Activated naive CD4-positive, alpha-beta T cell treated with anti-CD3 and anti-CD28 coated beads, Interleukin-2, amount 50 U/mL, for 24 hours (primary cell): ENCODE results near the gene MICU1.
"Not testable (repeated sequence)": the region's sequence is repeated elsewhere in the genome, so short reads cannot be mapped to it uniquely, and the experiment has no call there.

Experiments
- H3K27ac Mint-ChIP-seq: one replicate; pipeline ENCODE4 v1.8.0; 2021; ENCODE audit warnings: mild to moderate bottlenecking, mixed read lengths
- H3K27me3 Mint-ChIP-seq: one replicate; pipeline ENCODE4 v1.8.0; 2021; ENCODE audit warnings: mixed read lengths
- H3K36me3 Mint-ChIP-seq: one replicate; pipeline ENCODE4 v1.8.0; 2021; ENCODE audit warnings: mixed read lengths
- H3K4me1 Mint-ChIP-seq: one replicate; pipeline ENCODE4 v1.8.0; 2021; ENCODE audit warnings: mixed read lengths
- H3K4me3 Mint-ChIP-seq: one replicate; pipeline ENCODE4 v1.8.0; 2021; ENCODE audit warnings: mild to moderate bottlenecking, mixed read lengths
- H3K9me3 Mint-ChIP-seq: one replicate; pipeline ENCODE4 v1.8.0; 2021; ENCODE audit warnings: mixed read lengths

Gene MICU1

GRCh38 chr10:72467064-72467463 is 158.8 kb downstream of the MICU1 start:
- H3K4me3 Mint-ChIP-seq, H3K27ac Mint-ChIP-seq, H3K4me1 Mint-ChIP-seq: not testable (repeated sequence)

GRCh38 chr10:72466018-72466417 is 159.9 kb downstream of the MICU1 start:
- H3K27me3 Mint-ChIP-seq: no peaks in the 10 kb centered on the region
- H3K27ac Mint-ChIP-seq: no peak overlapping the region
- no peaks in the 10 kb centered on the region for H3K9me3 Mint-ChIP-seq
- peaks cover 16% of the 10 kb centered on the region for H3K36me3 Mint-ChIP-seq
- no peak overlapping the region for H3K4me3 Mint-ChIP-seq
- no peaks in the 10 kb centered on the region for H3K4me1 Mint-ChIP-seq

More at GRCh38 chr10:72467064-72467463, 158.8 kb downstream of the MICU1 start:
- H3K9me3 Mint-ChIP-seq, H3K27me3 Mint-ChIP-seq: not testable (repeated sequence)
- peaks cover 23% of the 10 kb centered on the region for H3K36me3 Mint-ChIP-seq

GRCh38 chr10:72464438-72464837 is 161.4 kb downstream of the MICU1 start:
- H3K4me3 Mint-ChIP-seq: no peak overlapping the region

GRCh38 chr10:72462261-72462660 is 163.6 kb downstream of the MICU1 start:
- Mint-ChIP-seq H3K4me3 (no peak overlapping the region), H3K4me1 (no peaks in the 10 kb centered on the region), H3K36me3 (peaks cover 8% of the 10 kb centered on the region), H3K27ac (no peak overlapping the region), H3K27me3 (no peaks in the 10 kb centered on the region), H3K9me3 (no peaks in the 10 kb centered on the region)

More at GRCh38 chr10:72464438-72464837, 161.4 kb downstream of the MICU1 start:
- Mint-ChIP-seq H3K27me3 (no peaks in the 10 kb centered on the region), H3K27ac (no peak overlapping the region), H3K9me3 (no peaks in the 10 kb centered on the region), H3K4me1 (no peaks in the 10 kb centered on the region), H3K36me3 (peaks cover 13% of the 10 kb centered on the region)

- Mint-ChIP-seq H3K36me3 (peaks cover 8% of the 10 kb centered on the region), H3K27ac (no peak overlapping the region), H3K9me3 (no peaks in the 10 kb centered on the region), H3K4me1 (no peaks in the 10 kb centered on the region), H3K27me3 (no peaks in the 10 kb centered on the region), H3K4me3 (no peak overlapping the region)
Measured at GRCh38 chr10:72461085-72461484, 164.8 kb downstream of the MICU1 start.

- no peak overlapping the region for H3K27ac Mint-ChIP-seq
- no peak overlapping the region for H3K4me3 Mint-ChIP-seq
- peaks cover 5% of the 10 kb centered on the region for H3K36me3 Mint-ChIP-seq
- no peaks in the 10 kb centered on the region for H3K27me3 Mint-ChIP-seq
- H3K9me3 Mint-ChIP-seq: no peaks in the 10 kb centered on the region
- H3K4me1 Mint-ChIP-seq: no peaks in the 10 kb centered on the region
Measured at GRCh38 chr10:72460284-72460876, 165.5 kb downstream of the MICU1 start.

- H3K36me3 Mint-ChIP-seq: peaks cover 5% of the 10 kb centered on the region
- H3K4me3 Mint-ChIP-seq: no peak overlapping the region
- H3K27ac Mint-ChIP-seq: no peak overlapping the region
- no peaks in the 10 kb centered on the region for H3K9me3 Mint-ChIP-seq
- no peaks in the 10 kb centered on the region for H3K27me3 Mint-ChIP-seq
- H3K4me1 Mint-ChIP-seq: no peaks in the 10 kb centered on the region
Measured at GRCh38 chr10:72459301-72459700, 166.6 kb downstream of the MICU1 start.

GRCh38 chr10:72455889-72456595 is 169.8 kb downstream of the MICU1 start:
- Mint-ChIP-seq H3K27me3 (no peaks in the 10 kb centered on the region), H3K4me3 (no peak overlapping the region), H3K27ac (no peak overlapping the region), H3K36me3 (peaks cover 12% of the 10 kb centered on the region), H3K9me3 (no peaks in the 10 kb centered on the region), H3K4me1 (no peaks in the 10 kb centered on the region)

- Mint-ChIP-seq H3K4me1 (no peaks in the 10 kb centered on the region), H3K9me3 (no peaks in the 10 kb centered on the region), H3K36me3 (peaks cover 18% of the 10 kb centered on the region), H3K4me3 (no peak overlapping the region), H3K27ac (no peak overlapping the region), H3K27me3 (no peaks in the 10 kb centered on the region)
Measured at GRCh38 chr10:72449941-72450441, 175.9 kb downstream of the MICU1 start.

GRCh38 chr10:72445851-72446250 is 180.0 kb downstream of the MICU1 start:
- Mint-ChIP-seq H3K9me3 (no peaks in the 10 kb centered on the region), H3K27ac (no peak overlapping the region), H3K4me3 (no peak overlapping the region), H3K4me1 (no peaks in the 10 kb centered on the region), H3K36me3 (peaks cover 15% of the 10 kb centered on the region), H3K27me3 (no peaks in the 10 kb centered on the region)

GRCh38 chr10:72442969-72443368 is 182.9 kb downstream of the MICU1 start:
- not testable (repeated sequence) for H3K4me3 Mint-ChIP-seq, H3K27ac Mint-ChIP-seq, H3K27me3 Mint-ChIP-seq, H3K9me3 Mint-ChIP-seq, H3K4me1 Mint-ChIP-seq
- H3K36me3 Mint-ChIP-seq: peaks cover 12% of the 10 kb centered on the region

- no peaks in the 10 kb centered on the region for H3K9me3 Mint-ChIP-seq
- no peak overlapping the region for H3K27ac Mint-ChIP-seq
- H3K4me3 Mint-ChIP-seq: no peak overlapping the region
Measured at GRCh38 chr10:72435570-72435969, 190.3 kb downstream of the MICU1 start.

GRCh38 chr10:72430936-72431335 is 194.9 kb downstream of the MICU1 start:
- H3K9me3 Mint-ChIP-seq, H3K27me3 Mint-ChIP-seq: not testable (repeated sequence)

More at GRCh38 chr10:72435570-72435969, 190.3 kb downstream of the MICU1 start:
- Mint-ChIP-seq H3K4me1 (no peaks in the 10 kb centered on the region), H3K36me3 (peaks cover 4% of the 10 kb centered on the region), H3K27me3 (no peaks in the 10 kb centered on the region)

GRCh38 chr10:72429931-72430330 is 195.9 kb downstream of the MICU1 start:
- no peak overlapping the region for H3K27ac Mint-ChIP-seq

More at GRCh38 chr10:72430936-72431335, 194.9 kb downstream of the MICU1 start:
- H3K4me3 Mint-ChIP-seq, H3K36me3 Mint-ChIP-seq, H3K27ac Mint-ChIP-seq, H3K4me1 Mint-ChIP-seq: not testable (repeated sequence)

GRCh38 chr10:72426986-72427385 is 198.9 kb downstream of the MICU1 start:
- H3K36me3 Mint-ChIP-seq: peaks cover 13% of the 10 kb centered on the region
- H3K9me3 Mint-ChIP-seq: peaks cover 11% of the 10 kb centered on the region

More at GRCh38 chr10:72429931-72430330, 195.9 kb downstream of the MICU1 start:
- no peaks in the 10 kb centered on the region for H3K4me1 Mint-ChIP-seq
- no peaks in the 10 kb centered on the region for H3K27me3 Mint-ChIP-seq
- H3K36me3 Mint-ChIP-seq: peaks cover 3% of the 10 kb centered on the region
- H3K9me3 Mint-ChIP-seq: no peaks in the 10 kb centered on the region
- no peak overlapping the region for H3K4me3 Mint-ChIP-seq

GRCh38 chr10:72425133-72425532 is 200.7 kb downstream of the MICU1 start:
- H3K4me3 Mint-ChIP-seq: no peak overlapping the region
- H3K36me3 Mint-ChIP-seq: peaks cover 21% of the 10 kb centered on the region
- H3K9me3 Mint-ChIP-seq: peaks cover 11% of the 10 kb centered on the region
- no peaks in the 10 kb centered on the region for H3K27me3 Mint-ChIP-seq
- no peaks in the 10 kb centered on the region for H3K4me1 Mint-ChIP-seq
- H3K27ac Mint-ChIP-seq: no peak overlapping the region

More at GRCh38 chr10:72426986-72427385, 198.9 kb downstream of the MICU1 start:
- Mint-ChIP-seq H3K4me1 (no peaks in the 10 kb centered on the region), H3K27me3 (no peaks in the 10 kb centered on the region), H3K4me3 (no peak overlapping the region), H3K27ac (no peak overlapping the region)
